GM12878 (cell line): ENCODE results near the gene FYB1. TPM values are rescaled to one million over a fixed set of nuclear protein-coding genes. Genes with fewer than 3 reads are reported as not detected.

Source experiments
- ATAC-seq: fragments of 200-7000 bp; cut with Tn5 transposase; 3 replicates; pipeline ENCODE4 v1.9.1; 2020; ENCODE audit warnings: mild to moderate bottlenecking, moderate library complexity
- BruUV-seq: library from RNA; stranded (reverse); fragments of 400-500 nt; replicated peaks from 2 replicates; lab custom pipeline; 2021; lab: Mats Ljungman, UMichigan
- CTCF ChIA-PET: fragments of 300-600 bp; sonication (Branson Sonifier 250); formaldehyde crosslinking; extraction: SDS; loops from one replicate; lab custom pipeline; 2021; ENCODE audit warnings: inconsistent platforms; lab: Yijun Ruan, JAX
- POLR2A ChIA-PET: fragments of 350-600 bp; formaldehyde crosslinking; extraction: SDS; loops from one replicate; lab custom pipeline; 2021; ENCODE audit warnings: inconsistent platforms; lab: Charles Lee
- RAD21 ChIA-PET: fragments of 300-600 bp; sonication (Branson Sonifier 250); formaldehyde crosslinking; loops from one replicate; lab custom pipeline; 2023; ENCODE audit warnings: antibody characterized with exemption; ENCODE audit not compliant: unreplicated experiment; lab: Charles Lee
- SMC1A ChIA-PET: fragments of 300-600 bp; sonication (Branson Sonifier 250); formaldehyde crosslinking; loops from one replicate; lab custom pipeline; 2023; ENCODE audit not compliant: unreplicated experiment, uncharacterized antibody; lab: Charles Lee
- DNase-seq: peaks from one replicate; pipeline ENCODE4 v3.0.0-alpha.2; 2011; ENCODE audit warnings: low read depth, low spot score
- FAIRE-seq: peaks from 3 replicates; lab custom pipeline; 2011; peaks lifted over from hg19 to GRCh38; lab: Jason Lieb, UNC
- H2AFZ ChIP-seq: 2 replicates; pipeline ENCODE4 v1.6.0; 2011; ENCODE audit warnings: low read depth, low read length, control low read depth; ENCODE audit not compliant: control insufficient read depth
- H3K27ac ChIP-seq: 2 replicates; pipeline ENCODE4 v1.5.1; 2011; ENCODE audit warnings: control low read depth; ENCODE audit not compliant: control insufficient read depth, insufficient read depth
- H3K27me3 ChIP-seq, 2 experiments: replicated peaks in 1 of 2; 2 replicates each; pipeline versions ENCODE4 v1.6.0 to v1.6.1; 2011; ENCODE audit warnings: low read length in 1 of 2; ENCODE audit not compliant: control insufficient read depth in 2 of 2, insufficient read depth in 2 of 2
- H3K36me3 ChIP-seq, 2 experiments: 2 replicates each; pipeline ENCODE4 v1.5.1; 2011; ENCODE audit warnings: low read length in 1 of 2; ENCODE audit not compliant: control insufficient read depth in 2 of 2, insufficient read depth in 2 of 2
- H3K4me1 ChIP-seq: 2 replicates; pipeline ENCODE4 v1.6.1; 2011; ENCODE audit warnings: mild to moderate bottlenecking, low read length, moderate library complexity, mixed read lengths; ENCODE audit not compliant: control insufficient read depth, insufficient read depth
- H3K4me2 ChIP-seq: 2 replicates; pipeline ENCODE4 v1.6.0; 2011; ENCODE audit warnings: control low read depth; ENCODE audit not compliant: control insufficient read depth, insufficient read depth
- H3K4me3 ChIP-seq: fragments of 200-600 bp; sonication (generic); 2 replicates; pipeline ENCODE4 v1.5.1; 2016
- H3K79me2 ChIP-seq: 2 replicates; pipeline ENCODE4 v1.6.0; 2011; ENCODE audit warnings: low read length; ENCODE audit not compliant: control insufficient read depth, insufficient read depth
- H3K9ac ChIP-seq: 2 replicates; pipeline ENCODE4 v1.8.0; 2011; ENCODE audit warnings: low read length, control low read depth, mixed read lengths; ENCODE audit not compliant: control insufficient read depth, insufficient read depth
- H3K9me3 ChIP-seq: replicated peaks from 3 replicates; pipeline ENCODE4 v1.5.1; 2011; ENCODE audit warnings: mild to moderate bottlenecking, low read length; ENCODE audit not compliant: control insufficient read depth, insufficient read depth
- H4K20me1 ChIP-seq: 2 replicates; pipeline ENCODE4 v1.6.0; 2011; ENCODE audit not compliant: control insufficient read depth, insufficient read depth
- BHLHE40 ChIP-seq, 2 experiments: fragments of 450-650 bp in 1 of 2; IDR thresholded peaks; 2 replicates each; pipeline ENCODE4 v1.6.1; 2011 to 2017; ENCODE audit warnings: low read depth in 2 of 2, borderline replicate concordance in 1 of 2, improper control_type of control experiment in 1 of 2, low read length in 1 of 2, mild to moderate bottlenecking in 1 of 2
- EZH2 ChIP-seq: IDR thresholded peaks from 2 replicates; pipeline ENCODE4 v1.6.1; 2012; ENCODE audit warnings: low read depth, mild to moderate bottlenecking, control low read depth, inconsistent platforms, low read length, borderline replicate concordance; ENCODE audit not compliant: control insufficient read depth
- HCFC1 ChIP-seq: fragments of 150-350 bp; IDR thresholded peaks from 2 replicates; pipeline ENCODE4 v1.6.1; 2014; ENCODE audit warnings: low read length
- HDAC6 ChIP-seq: fragments of 200-600 bp; sonication (generic); IDR thresholded peaks from one replicate; pipeline ENCODE4 v1.8.0; 2017; ENCODE audit warnings: antibody characterized with exemption; ENCODE audit not compliant: unreplicated experiment
- NRF1 ChIP-seq: conservative IDR thresholded peaks from 2 replicates; pipeline ENCODE4 v1.6.1; 2011; ENCODE audit warnings: mild to moderate bottlenecking, low read depth, low read length, improper control_type of control experiment
- PAX5 ChIP-seq: IDR thresholded peaks from 2 replicates; pipeline ENCODE4 v1.6.1; 2011; ENCODE audit warnings: low read depth, low read length, borderline replicate concordance
- POLR2AphosphoS5 ChIP-seq: IDR thresholded peaks from 2 replicates; pipeline ENCODE4 v1.6.1; 2011; ENCODE audit warnings: mild to moderate bottlenecking, low read length, inconsistent platforms
- SIX5 ChIP-seq: IDR thresholded peaks from 2 replicates; pipeline ENCODE4 v1.6.1; 2011; ENCODE audit warnings: mild to moderate bottlenecking, low read depth, low read length, moderate library complexity; ENCODE audit not compliant: severe bottlenecking
- TARDBP ChIP-seq: IDR thresholded peaks from 2 replicates; pipeline ENCODE4 v1.6.1; 2016; ENCODE audit warnings: borderline replicate concordance
- TBL1XR1 ChIP-seq: IDR thresholded peaks from 2 replicates; pipeline ENCODE4 v1.6.1; 2012; ENCODE audit warnings: low read depth, low read length, improper control_type of control experiment
- TCF3 ChIP-seq: IDR thresholded peaks from 2 replicates; pipeline ENCODE4 v1.6.1; 2012; ENCODE audit warnings: low read depth, mild to moderate bottlenecking, low read length, borderline replicate concordance; ENCODE audit not compliant: insufficient read depth
- WGBS: methylation state at CpG from one replicate; pipeline ENCODE4 v1.1.6; 2016; ENCODE audit warnings: low lambda C conversion rate; ENCODE audit not compliant: insufficient replicate concordance, insufficient coverage; ENCODE audit errors: missing lambda C conversion rate; 5-methylcytosine and 5-hydroxymethylcytosine counted together
- in situ Hi-C: fragments of 300-500 bp; cut with MboI; formaldehyde crosslinking; loops from 9 replicates; pipeline ENCODE4 v1.14.3; 2018; ENCODE audit warnings: mixed read lengths
- intact Hi-C: fragments of 100-400 bp; cut with micrococcal nuclease; formaldehyde crosslinking; loops from one replicate; pipeline ENCODE4 v1.14.2; 2022; ENCODE audit not compliant: unreplicated experiment
- polyA plus RNA-seq, 11 experiments: library from polyadenylated mRNA; depleted of rRNA in 4 of 11; unstranded in 6 of 11; stranded (reverse) in 5 of 11; fragments of >200 nt; fragmentation: Nextera tagmentation in 4 of 11; fragmentation: Illumina TruSeq in 1 of 11; extraction: Ambion mirVana in 4 of 11; extraction: Trizol in 1 of 11; gene quantifications; 1 replicate in 1 of 11; 2 replicates in 10 of 11; pipeline versions ENCODE4 v1.2.1 to v1.2.3, GENCODE V29; 2011 to 2016; ENCODE audit warnings: inconsistent platforms in 2 of 11, missing spikeins in 2 of 11, low read depth in 1 of 11
- total RNA-seq, 4 experiments: library from RNA; depleted of rRNA in 3 of 4; stranded (reverse); fragments of >200 nt in 3 of 4; fragmentation: Illumina TruSeq in 1 of 4; extraction: Trizol in 1 of 4; gene quantifications; 2 replicates each; pipeline versions ENCODE4 v1.2.1 to v1.2.3, GENCODE V29; 2013 to 2021
- TF ChIP-seq, protein P1 (sequence below): fragments of 450-650 bp; IDR thresholded peaks from 2 replicates; pipeline ENCODE4 v1.6.1; 2016; ENCODE audit warnings: mild to moderate bottlenecking, moderate library complexity, borderline replicate concordance
- TF ChIP-seq, protein P2 (sequence below): fragments of 450-650 bp; formaldehyde crosslinking; IDR thresholded peaks from 2 replicates; pipeline ENCODE4 v1.4.0; 2022; ENCODE audit warnings: mild to moderate bottlenecking, moderate library complexity

FYB1 gene
- total and polyA plus RNA-seq, 10 of the 15 experiments (the other 5 are each of a cell fraction or from before 2014, with no cell fraction given) = 0.06 to 4.3 (median 0.25) TPM; not detected in 2

DNA sequence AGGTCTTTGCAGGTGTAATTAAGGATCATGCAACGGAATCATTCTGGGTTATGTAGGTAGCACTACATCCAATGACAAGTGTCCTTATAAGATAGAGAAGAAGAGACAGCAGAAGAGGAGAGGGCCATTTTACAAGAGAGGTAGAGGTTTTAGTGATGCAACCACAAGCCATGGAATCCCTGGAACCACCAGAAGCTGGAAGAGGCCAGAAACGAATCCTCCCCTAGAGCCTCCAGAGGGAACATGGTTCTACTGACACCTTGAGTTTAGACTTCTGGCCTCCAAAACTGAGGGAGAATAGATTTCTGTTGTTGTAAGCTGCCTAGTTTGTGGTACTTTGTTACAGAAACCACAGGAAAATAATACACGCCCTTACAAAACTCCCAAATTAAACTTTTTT, 3.5 kb downstream of the FYB1 start:
- in situ Hi-C loops (loop anchor here (5.0 to 10.0 kb wide), 2 partner anchors 66 to 329 kb away; no protein-coding TSS in a partner anchor), intact Hi-C loops (loop anchor here (10.0 kb wide), 2 partner anchors 159 to 221 kb away; no protein-coding TSS in a partner anchor)
- Histone ChIP-seq H3K36me3 (no peaks in the 10 kb centered on the region), H3K4me2 (no peak overlapping the region), H3K27me3 (no peaks in the 10 kb centered on the region), H3K4me3 (no peak overlapping the region), H4K20me1 (no peaks in the 10 kb centered on the region), H2AFZ (no peak overlapping the region), H3K9me3 (no peaks in the 10 kb centered on the region), H3K27ac (no peak overlapping the region), H3K9ac (no peak overlapping the region), H3K4me1 (no peaks in the 10 kb centered on the region), H3K79me2 (no peaks in the 10 kb centered on the region)
- no TSS peak for BruUV-seq
- WGBS = 28% methylated on average over 3 of the region's 3 CpGs
- no peak for DNase-seq
- POLR2A ChIA-PET = no interaction called here
- CTCF ChIA-PET = interaction anchor here (1.2 to 9.9 kb wide), 16 partner anchors 11 to 330 kb away, joined by 3 to 294 read pairs (median 8); no protein-coding TSS in a partner anchor
- SMC1A ChIA-PET = interaction anchor here (1.1 to 10.1 kb wide), 9 partner anchors 16 to 136 kb away, joined by 3 to 192 read pairs (median 8); no protein-coding TSS in a partner anchor
- RAD21 ChIA-PET = interaction anchor here (1.2 to 4.8 kb wide), 7 partner anchors 16 to 137 kb away, joined by 3 to 77 read pairs (median 11); no protein-coding TSS in a partner anchor
- FAIRE-seq = no peak
- ATAC-seq = no peak
- TF ChIP-seq EZH2 = no peak
- no peak for TF ChIP-seq POLR2AphosphoS5
- TF ChIP-seq, protein P1, sequence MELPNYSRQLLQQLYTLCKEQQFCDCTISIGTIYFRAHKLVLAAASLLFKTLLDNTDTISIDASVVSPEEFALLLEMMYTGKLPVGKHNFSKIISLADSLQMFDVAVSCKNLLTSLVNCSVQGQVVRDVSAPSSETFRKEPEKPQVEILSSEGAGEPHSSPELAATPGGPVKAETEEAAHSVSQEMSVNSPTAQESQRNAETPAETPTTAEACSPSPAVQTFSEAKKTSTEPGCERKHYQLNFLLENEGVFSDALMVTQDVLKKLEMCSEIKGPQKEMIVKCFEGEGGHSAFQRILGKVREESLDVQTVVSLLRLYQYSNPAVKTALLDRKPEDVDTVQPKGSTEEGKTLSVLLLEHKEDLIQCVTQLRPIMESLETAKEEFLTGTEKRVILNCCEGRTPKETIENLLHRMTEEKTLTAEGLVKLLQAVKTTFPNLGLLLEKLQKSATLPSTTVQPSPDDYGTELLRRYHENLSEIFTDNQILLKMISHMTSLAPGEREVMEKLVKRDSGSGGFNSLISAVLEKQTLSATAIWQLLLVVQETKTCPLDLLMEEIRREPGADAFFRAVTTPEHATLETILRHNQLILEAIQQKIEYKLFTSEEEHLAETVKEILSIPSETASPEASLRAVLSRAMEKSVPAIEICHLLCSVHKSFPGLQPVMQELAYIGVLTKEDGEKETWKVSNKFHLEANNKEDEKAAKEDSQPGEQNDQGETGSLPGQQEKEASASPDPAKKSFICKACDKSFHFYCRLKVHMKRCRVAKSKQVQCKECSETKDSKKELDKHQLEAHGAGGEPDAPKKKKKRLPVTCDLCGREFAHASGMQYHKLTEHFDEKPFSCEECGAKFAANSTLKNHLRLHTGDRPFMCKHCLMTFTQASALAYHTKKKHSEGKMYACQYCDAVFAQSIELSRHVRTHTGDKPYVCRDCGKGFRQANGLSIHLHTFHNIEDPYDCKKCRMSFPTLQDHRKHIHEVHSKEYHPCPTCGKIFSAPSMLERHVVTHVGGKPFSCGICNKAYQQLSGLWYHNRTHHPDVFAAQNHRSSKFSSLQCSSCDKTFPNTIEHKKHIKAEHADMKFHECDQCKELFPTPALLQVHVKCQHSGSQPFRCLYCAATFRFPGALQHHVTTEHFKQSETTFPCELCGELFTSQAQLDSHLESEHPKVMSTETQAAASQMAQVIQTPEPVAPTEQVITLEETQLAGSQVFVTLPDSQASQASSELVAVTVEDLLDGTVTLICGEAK = no peak
- TF ChIP-seq, protein P2, sequence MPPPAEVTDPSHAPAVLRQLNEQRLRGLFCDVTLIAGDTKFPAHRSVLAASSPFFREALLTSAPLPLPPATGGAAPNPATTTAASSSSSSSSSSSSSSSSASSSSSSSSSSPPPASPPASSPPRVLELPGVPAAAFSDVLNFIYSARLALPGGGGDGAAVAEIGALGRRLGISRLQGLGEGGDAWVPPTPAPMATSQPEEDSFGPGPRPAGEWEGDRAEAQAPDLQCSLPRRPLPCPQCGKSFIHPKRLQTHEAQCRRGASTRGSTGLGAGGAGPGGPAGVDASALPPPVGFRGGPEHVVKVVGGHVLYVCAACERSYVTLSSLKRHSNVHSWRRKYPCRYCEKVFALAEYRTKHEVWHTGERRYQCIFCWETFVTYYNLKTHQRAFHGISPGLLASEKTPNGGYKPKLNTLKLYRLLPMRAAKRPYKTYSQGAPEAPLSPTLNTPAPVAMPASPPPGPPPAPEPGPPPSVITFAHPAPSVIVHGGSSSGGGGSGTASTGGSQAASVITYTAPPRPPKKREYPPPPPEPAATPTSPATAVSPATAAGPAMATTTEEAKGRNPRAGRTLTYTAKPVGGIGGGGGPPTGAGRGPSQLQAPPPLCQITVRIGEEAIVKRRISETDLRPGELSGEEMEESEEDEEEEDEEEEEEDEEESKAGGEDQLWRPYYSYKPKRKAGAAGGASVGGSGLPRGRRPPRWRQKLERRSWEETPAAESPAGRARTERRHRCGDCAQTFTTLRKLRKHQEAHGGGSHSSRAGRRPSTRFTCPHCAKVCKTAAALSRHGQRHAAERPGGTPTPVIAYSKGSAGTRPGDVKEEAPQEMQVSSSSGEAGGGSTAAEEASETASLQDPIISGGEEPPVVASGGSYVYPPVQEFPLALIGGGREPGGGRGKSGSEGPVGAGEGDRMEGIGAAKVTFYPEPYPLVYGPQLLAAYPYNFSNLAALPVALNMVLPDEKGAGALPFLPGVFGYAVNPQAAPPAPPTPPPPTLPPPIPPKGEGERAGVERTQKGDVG (CRISPR knock-in tag) = no peak
- TF ChIP-seq BHLHE40 (IDR thresholded peaks at IDR 0.05; ENCODE audit: borderline replicate concordance in 1 of 2, low read depth in 2 of 2, low read length in 1 of 2) = no peak
- no peak for TF ChIP-seq TCF3
- TF ChIP-seq HCFC1 = no peak
- TF ChIP-seq TBL1XR1 = no peak
- no peak for TF ChIP-seq TARDBP
- TF ChIP-seq PAX5 = no peak
- TF ChIP-seq SIX5 = no peak
- no peak for TF ChIP-seq NRF1
- TF ChIP-seq HDAC6 = no peak
